Right lobe of liver (tissue), 4 donors: ENCODE results near the gene CDIPT.

Experiments used
- POLR2A ChIP-seq: fragments of 450-650 bp; IDR thresholded peaks from one replicate; pipeline ENCODE4 v1.6.1; 2017; ENCODE audit warnings: antibody characterized with exemption, mild to moderate bottlenecking
- TF ChIP-seq, protein P1 (sequence below), 4 donors: fragments of 200-600 bp in 3 of 4; fragments of 450-650 bp in 1 of 4; IDR thresholded peaks; one replicate each; pipeline versions ENCODE4 v1.5.1 to v1.8.0; 2016 to 2022; ENCODE audit warnings: antibody characterized with exemption in 4 of 4, mild to moderate bottlenecking in 2 of 4
- donor health status: DM: no; HTN: no; CAD: no.
- donor health status: DM: no; HTN: no; CAD: no.
- donor health status: DM: no; HTN: yes; CAD: no.

- TF ChIP-seq, protein P1, sequence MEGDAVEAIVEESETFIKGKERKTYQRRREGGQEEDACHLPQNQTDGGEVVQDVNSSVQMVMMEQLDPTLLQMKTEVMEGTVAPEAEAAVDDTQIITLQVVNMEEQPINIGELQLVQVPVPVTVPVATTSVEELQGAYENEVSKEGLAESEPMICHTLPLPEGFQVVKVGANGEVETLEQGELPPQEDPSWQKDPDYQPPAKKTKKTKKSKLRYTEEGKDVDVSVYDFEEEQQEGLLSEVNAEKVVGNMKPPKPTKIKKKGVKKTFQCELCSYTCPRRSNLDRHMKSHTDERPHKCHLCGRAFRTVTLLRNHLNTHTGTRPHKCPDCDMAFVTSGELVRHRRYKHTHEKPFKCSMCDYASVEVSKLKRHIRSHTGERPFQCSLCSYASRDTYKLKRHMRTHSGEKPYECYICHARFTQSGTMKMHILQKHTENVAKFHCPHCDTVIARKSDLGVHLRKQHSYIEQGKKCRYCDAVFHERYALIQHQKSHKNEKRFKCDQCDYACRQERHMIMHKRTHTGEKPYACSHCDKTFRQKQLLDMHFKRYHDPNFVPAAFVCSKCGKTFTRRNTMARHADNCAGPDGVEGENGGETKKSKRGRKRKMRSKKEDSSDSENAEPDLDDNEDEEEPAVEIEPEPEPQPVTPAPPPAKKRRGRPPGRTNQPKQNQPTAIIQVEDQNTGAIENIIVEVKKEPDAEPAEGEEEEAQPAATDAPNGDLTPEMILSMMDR (IDR thresholded peaks at IDR 0.05), result no peak
- TF ChIP-seq POLR2A, result no peak
Measured at GRCh38 chr16:29900888-29901606, 38.0 kb upstream of the CDIPT start.
